Measurements from ENCODE around the gene RNF224. TPM values are rescaled to one million over a fixed set of nuclear protein-coding genes. Genes with fewer than 3 reads are reported as not detected.
A peak's percentile ranks its signal among the peaks of the same experiment; 100 is the strongest.

Gene RNF224
- total RNA-seq, 1 donor from 2014 or later: not detected

GRCh38 chr9:137222190-137223077, 4.9 kb upstream of the RNF224 start, which contains the start of gene RNF208:
Gene RNF208, minus strand, starts transcription at chr9:137222240. Its CDS starts 1,028 bp downstream, at chr9:137221212.
- H3K36me3 ChIP-seq (ENCODE audit: control insufficient read depth, insufficient read depth, low read length): no peaks in the 10 kb centered on the region
- no peaks in the 10 kb centered on the region for H3K27me3 ChIP-seq (ENCODE audit: control insufficient read depth, insufficient read depth, low read length)
- H3K4me3 ChIP-seq (ENCODE audit: low read depth, low read length): peak within 1 kb of the TSS; percentile 46
- TF ChIP-seq CTCF (IDR thresholded peaks at IDR 0.05; ENCODE audit: insufficient read depth, low read length, poor library complexity, severe bottlenecking): no peak
- DNase-seq (ENCODE audit: low read depth): no peak

GRCh38 chr9:137223078-137223970, 4.0 kb upstream of the RNF224 start:
- Histone ChIP-seq H3K4me3 (ENCODE audit: low read depth, low read length) (peak overlapping the region; percentile 83), H3K36me3 (ENCODE audit: control insufficient read depth, insufficient read depth, low read length) (no peaks in the 10 kb centered on the region), H3K27me3 (ENCODE audit: control insufficient read depth, insufficient read depth, low read length) (peaks cover 4% of the 10 kb centered on the region)
- TF ChIP-seq CTCF (IDR thresholded peaks at IDR 0.05; ENCODE audit: insufficient read depth, low read length, poor library complexity, severe bottlenecking): no peak
- peak; percentile 82 for DNase-seq (ENCODE audit: low read depth)

- Histone ChIP-seq H3K27me3 (ENCODE audit: control insufficient read depth, insufficient read depth, low read length) (peaks cover 19% of the 10 kb centered on the region), H3K4me3 (ENCODE audit: low read depth, low read length) (peak within 1 kb of the TSS; percentile 83), H3K36me3 (ENCODE audit: control insufficient read depth, insufficient read depth, low read length) (no peaks in the 10 kb centered on the region)
- no peak for TF ChIP-seq CTCF (IDR thresholded peaks at IDR 0.05; ENCODE audit: insufficient read depth, low read length, poor library complexity, severe bottlenecking)
- DNase-seq (ENCODE audit: low read depth): no peak
Observed at GRCh38 chr9:137224830-137225694, 2.2 kb upstream of the RNF224 start, which contains the start of gene CYSRT1. Gene CYSRT1, plus strand, starts transcription at chr9:137225174. Its CDS starts 448 bp downstream, at chr9:137225622.

- TF ChIP-seq CTCF (IDR thresholded peaks at IDR 0.05; ENCODE audit: insufficient read depth, low read length, poor library complexity, severe bottlenecking): no peak
- Histone ChIP-seq H3K4me3 (ENCODE audit: low read depth, low read length) (no peak overlapping the region), H3K36me3 (ENCODE audit: control insufficient read depth, insufficient read depth, low read length) (no peaks in the 10 kb centered on the region), H3K27me3 (ENCODE audit: control insufficient read depth, insufficient read depth, low read length) (peaks cover 21% of the 10 kb centered on the region)
- DNase-seq (ENCODE audit: low read depth): no peak
Observed at GRCh38 chr9:137225699-137226331, 1.5 kb upstream of the RNF224 start.

Measured in kidney epithelial cell (primary cell).